ENCODE data around the gene LRRFIP1. TPM values are rescaled to one million over a fixed set of nuclear protein-coding genes. Genes with fewer than 3 reads are reported as not detected.

Gene LRRFIP1
- total and polyA plus RNA-seq, 2 donors (not counting 3 experiments of a cell fraction or from before 2014, with no cell fraction given), result 39.2 to 179 TPM

DNA sequence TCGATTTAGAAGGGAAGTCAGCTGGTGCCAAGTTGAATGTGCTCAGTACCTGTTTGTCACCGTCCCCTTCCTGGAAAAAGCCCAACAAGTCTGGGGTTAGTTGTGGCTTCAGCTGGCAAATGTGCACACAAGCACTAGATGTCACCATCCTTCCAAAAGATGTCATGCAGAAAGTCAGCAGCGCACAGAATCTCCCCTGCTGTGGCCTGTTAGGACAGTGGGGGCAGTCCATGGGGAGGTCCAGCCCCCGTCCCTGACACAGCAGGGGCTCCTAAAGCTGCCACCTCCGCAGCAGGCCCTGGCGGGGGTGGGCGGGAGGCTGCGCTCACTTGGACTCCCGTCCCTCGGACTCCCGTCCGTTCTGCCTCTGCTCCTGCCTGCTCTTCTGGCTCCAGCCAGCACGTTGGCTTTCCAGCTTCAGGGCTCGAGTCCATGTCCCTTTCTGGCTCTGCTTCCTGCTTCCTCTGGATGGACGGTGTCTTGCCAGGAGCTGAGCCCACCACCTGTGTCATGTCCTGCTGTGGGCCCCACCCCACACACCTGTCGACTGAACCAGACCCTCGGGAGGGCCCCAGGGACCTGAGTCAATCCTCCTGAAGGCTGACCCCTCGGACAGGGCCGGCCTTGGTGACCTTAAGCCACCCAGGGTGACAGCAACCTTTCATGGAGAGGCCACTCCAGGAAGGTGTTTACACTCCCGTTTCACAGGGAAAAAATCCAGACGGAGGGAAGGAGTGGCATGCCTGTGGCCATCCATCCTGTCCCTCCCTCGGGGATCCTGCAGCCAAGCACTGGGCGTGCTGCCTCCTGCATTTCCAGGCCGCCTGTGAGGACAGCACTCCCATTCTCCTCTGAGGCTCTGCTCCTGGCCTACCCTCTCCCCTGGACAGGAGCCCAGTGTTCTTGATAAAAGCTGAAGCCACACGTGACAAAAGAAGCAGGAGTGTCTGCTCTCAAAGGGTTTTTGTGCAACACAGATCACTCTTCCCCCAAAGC, 45.3 kb upstream of the LRRFIP1 start:
- H3K4me2 ChIP-seq (ENCODE audit: insufficient read depth, low read length), result no peak overlapping the region
- peak; percentile 79 for DNase-seq (ENCODE audit: low read depth, low spot score)
- FAIRE-seq, result peak; percentile 87

More for the DNA sequence above, 45.3 kb upstream of the LRRFIP1 start:
- no peak overlapping the region for H3K4me3 ChIP-seq (replicated peaks in 1 of 3; ENCODE audit: insufficient read depth in 1 of 3, low read depth in 1 of 3, low read length in 3 of 3)
- ChIA-PET CTCF (interaction anchor here (0.6 to 7.9 kb wide), 32 partner anchors 9 to 433 kb away, joined by 3 to 103 read pairs (median 4); partner anchors contain the start of genes LRRFIP1 and RAB17), POLR2A (interaction anchor here (0.7 kb wide), 1 partner anchor 107 kb away, joined by 3 read pairs; no protein-coding TSS in a partner anchor)
- intact Hi-C loops (cut with micrococcal nuclease), result loop anchor here (1.0 kb wide), 5 partner anchors 21 to 276 kb away; no protein-coding TSS in a partner anchor
- H3K27me3 ChIP-seq (ENCODE audit: control insufficient read depth in 2 of 2, insufficient read depth in 2 of 2, low read length in 2 of 2), result peaks cover 2% of the 10 kb centered on the region in 2 experiments
- no peaks in the 10 kb centered on the region for H3K36me3 ChIP-seq (ENCODE audit: control insufficient read depth in 2 of 2, extremely low read depth in 1 of 2, insufficient read depth in 2 of 2, low read length in 2 of 2)
- BruUV-seq (replicated peaks), result no TSS peak
- H3K4me1 ChIP-seq (ENCODE audit: control insufficient read depth, extremely low read depth, insufficient read depth, low read length), result no peaks in the 10 kb centered on the region
- no peaks in the 10 kb centered on the region for H3K79me2 ChIP-seq (ENCODE audit: control insufficient read depth, insufficient read depth, low read length)
- H3K9me3 ChIP-seq (replicated peaks; ENCODE audit: control insufficient read depth, insufficient read depth, low read length), result no peaks in the 10 kb centered on the region
- dilution Hi-C loops (cut with MboI; ENCODE audit: extremely low pct_ligation_motif_present, low sequenced_read_pairs), result no loop called here
- no peak overlapping the region for H3K9ac ChIP-seq (replicated peaks; ENCODE audit: extremely low read depth, insufficient read depth, low read length)
- peak overlapping the region; percentile 50 for H2AFZ ChIP-seq (ENCODE audit: low read depth, low read length)
- no peaks in the 10 kb centered on the region for H3K9me1 ChIP-seq (replicated peaks; ENCODE audit: control insufficient read depth, extremely low read depth, insufficient read depth, low read length)
- H4K20me1 ChIP-seq (replicated peaks; ENCODE audit: control insufficient read depth, extremely low read depth, insufficient read depth, low read length), result no peaks in the 10 kb centered on the region
- TF ChIP-seq, protein P1, sequence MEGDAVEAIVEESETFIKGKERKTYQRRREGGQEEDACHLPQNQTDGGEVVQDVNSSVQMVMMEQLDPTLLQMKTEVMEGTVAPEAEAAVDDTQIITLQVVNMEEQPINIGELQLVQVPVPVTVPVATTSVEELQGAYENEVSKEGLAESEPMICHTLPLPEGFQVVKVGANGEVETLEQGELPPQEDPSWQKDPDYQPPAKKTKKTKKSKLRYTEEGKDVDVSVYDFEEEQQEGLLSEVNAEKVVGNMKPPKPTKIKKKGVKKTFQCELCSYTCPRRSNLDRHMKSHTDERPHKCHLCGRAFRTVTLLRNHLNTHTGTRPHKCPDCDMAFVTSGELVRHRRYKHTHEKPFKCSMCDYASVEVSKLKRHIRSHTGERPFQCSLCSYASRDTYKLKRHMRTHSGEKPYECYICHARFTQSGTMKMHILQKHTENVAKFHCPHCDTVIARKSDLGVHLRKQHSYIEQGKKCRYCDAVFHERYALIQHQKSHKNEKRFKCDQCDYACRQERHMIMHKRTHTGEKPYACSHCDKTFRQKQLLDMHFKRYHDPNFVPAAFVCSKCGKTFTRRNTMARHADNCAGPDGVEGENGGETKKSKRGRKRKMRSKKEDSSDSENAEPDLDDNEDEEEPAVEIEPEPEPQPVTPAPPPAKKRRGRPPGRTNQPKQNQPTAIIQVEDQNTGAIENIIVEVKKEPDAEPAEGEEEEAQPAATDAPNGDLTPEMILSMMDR (IDR thresholded peaks at IDR 0.05; ENCODE audit: extremely low read depth in 1 of 2, insufficient read depth in 1 of 2, low read depth in 1 of 2, low read length in 2 of 2), result peak; percentile 55 to 61
- TF ChIP-seq JUN (IDR thresholded peaks at IDR 0.05; ENCODE audit: borderline replicate concordance, insufficient read depth, insufficient read length, low read depth) (no peak), FOS (IDR thresholded peaks at IDR 0.05; ENCODE audit: borderline replicate concordance, insufficient read depth, low read length) (no peak), EZH2 (IDR thresholded peaks at IDR 0.05; ENCODE audit: borderline replicate concordance, low read depth, low read length, severe bottlenecking) (no peak), POLR2AphosphoS5 (IDR thresholded peaks at IDR 0.05; ENCODE audit: insufficient read depth, low read depth, low read length) (no peak)
- TF ChIP-seq, protein P2, sequence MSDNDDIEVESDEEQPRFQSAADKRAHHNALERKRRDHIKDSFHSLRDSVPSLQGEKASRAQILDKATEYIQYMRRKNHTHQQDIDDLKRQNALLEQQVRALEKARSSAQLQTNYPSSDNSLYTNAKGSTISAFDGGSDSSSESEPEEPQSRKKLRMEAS (IDR thresholded peaks at IDR 0.05; ENCODE audit: insufficient read depth, insufficient read length), result no peak
- H3K27ac ChIP-seq (ENCODE audit: insufficient read depth, low read depth, low read length), result no peak overlapping the region

Data from endothelial cell of umbilical vein (primary cell).